ENCODE data around the gene TAPT1.

TAPT1 gene

DNA sequence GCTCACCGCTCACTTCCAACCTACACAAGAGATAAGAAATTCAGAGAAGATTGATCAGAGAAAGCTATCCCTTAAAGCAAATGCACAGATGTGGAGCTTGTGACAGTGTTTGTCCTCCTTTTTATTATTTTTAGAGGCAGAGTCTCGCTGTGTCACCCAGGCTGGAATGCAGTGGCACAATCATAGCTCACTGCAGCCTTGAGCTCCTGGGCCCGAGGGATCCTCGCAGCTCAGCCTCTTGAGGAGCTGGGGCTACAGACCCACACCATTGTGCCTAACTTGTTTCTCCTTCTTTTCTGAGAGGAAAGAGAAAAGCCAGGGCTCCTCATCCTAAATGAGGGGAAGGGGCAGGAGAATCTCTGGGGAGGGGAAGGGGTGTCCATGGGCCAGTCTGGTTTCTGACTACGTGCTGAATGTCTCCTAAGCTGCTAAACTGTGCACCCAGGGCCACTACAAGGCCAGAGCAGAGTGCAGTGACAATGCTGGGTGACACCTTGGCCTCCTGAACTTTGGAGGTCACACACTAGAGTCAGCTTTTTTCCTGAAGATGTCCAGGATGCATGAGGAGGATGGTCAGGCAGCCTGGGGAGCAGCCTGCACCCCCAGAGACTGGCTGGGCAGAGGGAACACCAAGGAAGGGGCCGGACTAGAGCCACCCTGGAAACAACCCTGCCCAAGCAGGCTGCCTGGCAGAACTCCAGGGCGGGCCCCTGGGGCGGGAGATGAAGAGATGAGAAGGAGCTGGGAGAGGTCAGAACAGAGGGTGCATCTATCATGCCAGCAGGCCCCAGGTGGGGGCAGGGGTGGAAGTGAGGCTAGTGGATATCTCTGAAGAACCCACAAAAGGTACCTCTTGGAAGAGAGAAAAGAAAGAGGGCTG lies 87.0 kb downstream of the TAPT1 start:
- no peak for TF ChIP-seq TEAD4 (IDR thresholded peaks at IDR 0.05)
- no peak for TF ChIP-seq CEBPB (IDR thresholded peaks at IDR 0.05)
- TF ChIP-seq EGR1 (IDR thresholded peaks at IDR 0.05) = no peak
- TF ChIP-seq NFIC (IDR thresholded peaks at IDR 0.05) = peak; percentile 49; the same call in 1 of the 2 replicates

DNA sequence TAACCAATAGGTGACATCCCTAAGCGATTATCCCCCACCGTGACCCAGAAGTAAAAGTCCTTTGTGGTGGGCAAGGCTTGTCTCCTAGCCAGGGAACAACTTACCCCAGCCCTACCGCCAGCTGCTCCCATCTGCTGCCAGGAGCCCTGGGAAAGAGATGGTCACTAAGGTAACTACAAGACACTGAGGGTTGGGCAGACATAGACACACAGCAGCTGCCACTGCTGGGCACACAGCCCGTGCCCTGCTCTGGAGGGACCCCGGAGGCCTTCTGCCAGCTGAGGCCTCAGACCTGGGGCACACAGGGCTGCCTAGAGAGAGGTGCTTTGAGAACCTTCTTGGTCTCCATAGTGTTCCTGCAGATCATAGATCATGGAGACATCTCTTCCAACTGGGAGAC lies 89.4 kb downstream of the TAPT1 start:
- TF ChIP-seq USF1 (IDR thresholded peaks at IDR 0.05) (no peak), EGR1 (IDR thresholded peaks at IDR 0.05) (no peak), YY1 (IDR thresholded peaks at IDR 0.05; ENCODE audit: low read depth) (no peak), TAF1 (IDR thresholded peaks at IDR 0.05; ENCODE audit: low read depth) (no peak), EP300 (IDR thresholded peaks at IDR 0.05; ENCODE audit: borderline replicate concordance) (no peak), CEBPB (IDR thresholded peaks at IDR 0.05) (no peak), FOXM1 (IDR thresholded peaks at IDR 0.05; ENCODE audit: borderline replicate concordance, low read depth) (no peak), RAD21 (IDR thresholded peaks at IDR 0.05; ENCODE audit: low read depth) (no peak), CREB1 (IDR thresholded peaks at IDR 0.05; ENCODE audit: low read depth) (no peak), ZBTB7A (IDR thresholded peaks at IDR 0.05; ENCODE audit: low read depth) (no peak), TCF12 (IDR thresholded peaks at IDR 0.05; ENCODE audit: low read depth) (no peak), MAX (IDR thresholded peaks at IDR 0.05) (no peak), NFIC (IDR thresholded peaks at IDR 0.05) (no peak)
- TF ChIP-seq, protein P1, sequence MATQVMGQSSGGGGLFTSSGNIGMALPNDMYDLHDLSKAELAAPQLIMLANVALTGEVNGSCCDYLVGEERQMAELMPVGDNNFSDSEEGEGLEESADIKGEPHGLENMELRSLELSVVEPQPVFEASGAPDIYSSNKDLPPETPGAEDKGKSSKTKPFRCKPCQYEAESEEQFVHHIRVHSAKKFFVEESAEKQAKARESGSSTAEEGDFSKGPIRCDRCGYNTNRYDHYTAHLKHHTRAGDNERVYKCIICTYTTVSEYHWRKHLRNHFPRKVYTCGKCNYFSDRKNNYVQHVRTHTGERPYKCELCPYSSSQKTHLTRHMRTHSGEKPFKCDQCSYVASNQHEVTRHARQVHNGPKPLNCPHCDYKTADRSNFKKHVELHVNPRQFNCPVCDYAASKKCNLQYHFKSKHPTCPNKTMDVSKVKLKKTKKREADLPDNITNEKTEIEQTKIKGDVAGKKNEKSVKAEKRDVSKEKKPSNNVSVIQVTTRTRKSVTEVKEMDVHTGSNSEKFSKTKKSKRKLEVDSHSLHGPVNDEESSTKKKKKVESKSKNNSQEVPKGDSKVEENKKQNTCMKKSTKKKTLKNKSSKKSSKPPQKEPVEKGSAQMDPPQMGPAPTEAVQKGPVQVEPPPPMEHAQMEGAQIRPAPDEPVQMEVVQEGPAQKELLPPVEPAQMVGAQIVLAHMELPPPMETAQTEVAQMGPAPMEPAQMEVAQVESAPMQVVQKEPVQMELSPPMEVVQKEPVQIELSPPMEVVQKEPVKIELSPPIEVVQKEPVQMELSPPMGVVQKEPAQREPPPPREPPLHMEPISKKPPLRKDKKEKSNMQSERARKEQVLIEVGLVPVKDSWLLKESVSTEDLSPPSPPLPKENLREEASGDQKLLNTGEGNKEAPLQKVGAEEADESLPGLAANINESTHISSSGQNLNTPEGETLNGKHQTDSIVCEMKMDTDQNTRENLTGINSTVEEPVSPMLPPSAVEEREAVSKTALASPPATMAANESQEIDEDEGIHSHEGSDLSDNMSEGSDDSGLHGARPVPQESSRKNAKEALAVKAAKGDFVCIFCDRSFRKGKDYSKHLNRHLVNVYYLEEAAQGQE (IDR thresholded peaks at IDR 0.05; ENCODE audit: low read depth) = no peak

- TF ChIP-seq USF1 (IDR thresholded peaks at IDR 0.05) = no peak
- TF ChIP-seq NFIC (IDR thresholded peaks at IDR 0.05) = no peak
- no peak for TF ChIP-seq TCF12 (IDR thresholded peaks at IDR 0.05; ENCODE audit: low read depth)
- TF ChIP-seq MAX (IDR thresholded peaks at IDR 0.05) = no peak
- no peak for TF ChIP-seq TAF1 (IDR thresholded peaks at IDR 0.05; ENCODE audit: low read depth)
- TF ChIP-seq YY1 (IDR thresholded peaks at IDR 0.05; ENCODE audit: low read depth) = no peak
- TF ChIP-seq FOXM1 (IDR thresholded peaks at IDR 0.05; ENCODE audit: borderline replicate concordance, low read depth) = no peak
- TF ChIP-seq, protein P1 (IDR thresholded peaks at IDR 0.05; ENCODE audit: low read depth) = no peak
- TF ChIP-seq RAD21 (IDR thresholded peaks at IDR 0.05; ENCODE audit: low read depth) = no peak
- no peak for TF ChIP-seq CREB1 (IDR thresholded peaks at IDR 0.05; ENCODE audit: low read depth)
- TF ChIP-seq TEAD4 (IDR thresholded peaks at IDR 0.05) = no peak
- TF ChIP-seq ZBTB7A (IDR thresholded peaks at IDR 0.05; ENCODE audit: low read depth) = no peak
- TF ChIP-seq EGR1 (IDR thresholded peaks at IDR 0.05) = no peak
- no peak for TF ChIP-seq CEBPB (IDR thresholded peaks at IDR 0.05)
These were observed 90.0 kb downstream of the TAPT1 start for GRCh38 chr4:16136311-16136710.

DNA sequence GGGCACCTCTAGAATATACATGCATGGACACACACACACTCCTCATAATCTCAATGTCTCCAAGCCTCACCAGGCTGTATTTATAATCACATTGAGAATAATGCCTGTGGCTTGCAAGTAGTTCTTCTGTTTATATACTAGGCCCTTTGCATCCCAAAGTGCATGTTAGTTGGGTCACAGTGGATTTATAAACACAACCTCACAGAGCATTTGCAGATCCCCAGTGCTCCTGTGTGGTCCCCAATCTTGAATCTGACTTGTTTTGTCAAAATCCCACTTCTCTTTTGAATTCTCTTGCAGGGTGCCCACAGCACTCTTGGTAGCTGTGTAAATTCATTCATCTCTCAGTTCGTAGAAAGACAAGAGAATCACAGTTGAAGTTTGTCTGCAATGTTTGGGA lies 92.9 kb downstream of the TAPT1 start:
- TF ChIP-seq RAD21 (IDR thresholded peaks at IDR 0.05; ENCODE audit: low read depth) (no peak), FOXM1 (IDR thresholded peaks at IDR 0.05; ENCODE audit: borderline replicate concordance, low read depth) (no peak), USF1 (IDR thresholded peaks at IDR 0.05) (no peak), TCF12 (IDR thresholded peaks at IDR 0.05; ENCODE audit: low read depth) (no peak), EP300 (IDR thresholded peaks at IDR 0.05; ENCODE audit: borderline replicate concordance) (no peak), YY1 (IDR thresholded peaks at IDR 0.05; ENCODE audit: low read depth) (no peak), EGR1 (IDR thresholded peaks at IDR 0.05) (no peak), MAX (IDR thresholded peaks at IDR 0.05) (no peak), TAF1 (IDR thresholded peaks at IDR 0.05; ENCODE audit: low read depth) (no peak), ZBTB7A (IDR thresholded peaks at IDR 0.05; ENCODE audit: low read depth) (no peak)

DNA sequence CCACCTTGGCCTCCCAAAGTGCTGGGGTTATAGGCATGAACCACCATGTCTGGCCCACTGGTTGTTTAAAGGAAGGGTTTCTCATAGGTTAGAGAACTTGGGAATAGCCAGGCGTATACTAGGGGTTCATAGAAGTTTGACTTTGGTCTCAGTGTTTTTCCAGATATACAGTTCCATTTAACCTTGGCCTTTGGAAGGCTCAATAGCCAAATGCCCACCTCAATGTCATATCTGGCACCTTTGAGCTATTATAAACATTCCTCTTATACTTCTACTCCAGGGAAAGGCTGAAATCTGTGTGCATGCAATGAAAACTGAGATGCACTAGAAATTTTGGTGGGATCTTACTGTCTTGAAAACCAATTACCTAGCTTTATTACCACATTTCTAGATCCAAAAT lies 95.0 kb downstream of the TAPT1 start:
- TF ChIP-seq CEBPB (IDR thresholded peaks at IDR 0.05) = no peak
